CD4-positive, alpha-beta memory T cell (primary cell): ENCODE data around the gene ZNF653. TPM values are rescaled to one million over a fixed set of nuclear protein-coding genes. Genes with fewer than 3 reads are reported as not detected.

ENCODE experiments used
- microRNA-seq: library from miRNA; unstranded; fragments of <30 nt; microRNA quantifications from one replicate; pipeline ENCODE4 v1.2.0, GENCODE V29; 2021; ENCODE audit warnings: borderline replicate concordance, borderline number of aligned reads, borderline microRNAs expressed, mixed read lengths
- polyA plus RNA-seq, 2 donors: library from polyadenylated mRNA; unstranded; fragments of 300-500 nt; fragmentation: Illumina TruSeq; gene quantifications; one replicate each; pipeline ENCODE4 v1.2.3, GENCODE V29; 2021
- total RNA-seq, 2 experiments: library from RNA; stranded (reverse); gene quantifications; one replicate each; pipeline ENCODE4 v1.2.3, GENCODE V29; 2021

ZNF653 gene
- total and polyA plus RNA-seq, 4 experiments from 2014 or later = 2.0 to 24.7 (median 13.5) TPM

Small RNA genes lying within 50 kb of the gene (microRNA-seq; reads per million reads assigned to microRNA genes)
- not detected for gene MIR7974

Other genes with a start within 250 kb of the ZNF653 start
- under 1 TPM; 0.30 to 0.64 TPM for gene DOCK6, start 243.3 kb downstream of the ZNF653 start, total RNA-seq
- not detected for gene DOCK6, start 243.3 kb downstream of the ZNF653 start, polyA plus RNA-seq
- not detected for gene TSPAN16, start 209.7 kb downstream of the ZNF653 start, total RNA-seq
- not detected for gene TSPAN16, start 209.7 kb downstream of the ZNF653 start, polyA plus RNA-seq
- gene RAB3D, start 166.2 kb downstream of the ZNF653 start, total RNA-seq = 1 to 10 TPM; 6.0 to 8.6 TPM
- 1 to 10 TPM; 1.9 to 2.5 TPM for gene RAB3D, start 166.2 kb downstream of the ZNF653 start, polyA plus RNA-seq
- 10 to 100 TPM; 26.1 to 28.5 TPM for gene TMEM205, start 159.6 kb downstream of the ZNF653 start, total RNA-seq
- gene TMEM205, start 159.6 kb downstream of the ZNF653 start, polyA plus RNA-seq = 10 to 100 TPM; 56.1 to 86.3 TPM
- gene CCDC159, start 159.3 kb downstream of the ZNF653 start, total RNA-seq = 10 to 100 TPM; 90.7 to 91.8 TPM
- gene CCDC159, start 159.3 kb downstream of the ZNF653 start, polyA plus RNA-seq = 10 to 100 TPM in 1 of 2 donors, 1 to 10 TPM in 1; 9.2 to 16.8 TPM
- 10 to 100 TPM; 10.9 to 12.2 TPM for gene PLPPR2, start 150.4 kb downstream of the ZNF653 start, total RNA-seq
- gene PLPPR2, start 150.4 kb downstream of the ZNF653 start, polyA plus RNA-seq = 1 to 10 TPM in 1 of 2 donors, under 1 TPM in 1; 0.16 to 1.1 TPM
- gene SWSAP1, start 131.2 kb downstream of the ZNF653 start, total RNA-seq = 1 to 10 TPM; 4.0 to 4.8 TPM
- 1 to 10 TPM; 6.4 to 6.5 TPM for gene SWSAP1, start 131.2 kb downstream of the ZNF653 start, polyA plus RNA-seq
- gene EPOR, start 121.5 kb downstream of the ZNF653 start, total RNA-seq = 1 to 10 TPM; 8.4 to 8.8 TPM
- 10 to 100 TPM in 1 of 2 donors, 1 to 10 TPM in 1; 6.3 to 12.1 TPM for gene EPOR, start 121.5 kb downstream of the ZNF653 start, polyA plus RNA-seq
- not detected for gene RGL3, start 86.5 kb downstream of the ZNF653 start, total RNA-seq
- not detected for gene RGL3, start 86.5 kb downstream of the ZNF653 start, polyA plus RNA-seq
- not detected for gene ODAD3, start 70.7 kb downstream of the ZNF653 start, total RNA-seq
- not detected for gene ODAD3, start 70.7 kb downstream of the ZNF653 start, polyA plus RNA-seq
- gene PRKCSH, start 70.2 kb downstream of the ZNF653 start, total RNA-seq = 100 to 1,000 TPM; 300 TPM
- gene PRKCSH, start 70.2 kb downstream of the ZNF653 start, polyA plus RNA-seq = 10 to 100 TPM; 14.0 to 63.6 TPM
- not detected for gene ELAVL3, start 24.8 kb downstream of the ZNF653 start, total RNA-seq
- not detected for gene ELAVL3, start 24.8 kb downstream of the ZNF653 start, polyA plus RNA-seq
- 10 to 100 TPM; 39.5 to 46.2 TPM for gene ECSIT, start 23.3 kb upstream of the ZNF653 start, total RNA-seq
- 10 to 100 TPM; 27.3 to 35.0 TPM for gene ECSIT, start 23.3 kb upstream of the ZNF653 start, polyA plus RNA-seq
- not detected for gene CNN1, start 33.0 kb upstream of the ZNF653 start, total RNA-seq
- not detected for gene CNN1, start 33.0 kb upstream of the ZNF653 start, polyA plus RNA-seq
- 10 to 100 TPM; 46.0 to 48.5 TPM for gene ELOF1, start 53.4 kb upstream of the ZNF653 start, total RNA-seq
- gene ELOF1, start 53.4 kb upstream of the ZNF653 start, polyA plus RNA-seq = 10 to 100 TPM; 93.1 to 96.1 TPM
- 10 to 100 TPM; 26.8 to 30.3 TPM for gene ACP5, start 71.8 kb upstream of the ZNF653 start, total RNA-seq
- 10 to 100 TPM; 16.9 to 23.8 TPM for gene ACP5, start 71.8 kb upstream of the ZNF653 start, polyA plus RNA-seq
- 10 to 100 TPM; 11.5 to 12.6 TPM for gene ZNF627, start 91.6 kb upstream of the ZNF653 start, total RNA-seq
- 10 to 100 TPM in 1 of 2 donors, 1 to 10 TPM in 1; 6.8 to 10.3 TPM for gene ZNF627, start 91.6 kb upstream of the ZNF653 start, polyA plus RNA-seq
- 1 to 10 TPM; 4.6 to 5.4 TPM for gene ZNF823, start 233.1 kb upstream of the ZNF653 start, total RNA-seq
- gene ZNF823, start 233.1 kb upstream of the ZNF653 start, polyA plus RNA-seq = 1 to 10 TPM in 1 of 2 donors, under 1 TPM in 1; 0.92 to 5.3 TPM